ENCODE results near the gene MTCL1.

Gene MTCL1

GRCh38 chr18:8858888-8859511 is 153.6 kb downstream of the MTCL1 start:
- H3K27ac ChIP-seq, result no peak overlapping the region
- TF ChIP-seq CTCF (conservative IDR thresholded peaks at IDR 0.05) (no peak), ZFX (IDR thresholded peaks at IDR 0.05) (no peak)

GRCh38 chr18:8860845-8861642 is 155.7 kb downstream of the MTCL1 start:
- no peak for TF ChIP-seq CTCF (conservative IDR thresholded peaks at IDR 0.05)
- H3K27ac ChIP-seq, result no peak overlapping the region

- H3K27ac ChIP-seq, result no peak overlapping the region
- TF ChIP-seq CTCF (conservative IDR thresholded peaks at IDR 0.05), result no peak
- TF ChIP-seq ZFX (IDR thresholded peaks at IDR 0.05), result no peak
These were observed 158.1 kb downstream of the MTCL1 start for GRCh38 chr18:8863427-8863826.

- no peak for TF ChIP-seq CTCF (conservative IDR thresholded peaks at IDR 0.05)
- no peak for TF ChIP-seq ZFX (IDR thresholded peaks at IDR 0.05)
- no peak overlapping the region for H3K27ac ChIP-seq
These were observed 160.6 kb downstream of the MTCL1 start for GRCh38 chr18:8865934-8866333.

- no peak overlapping the region for H3K27ac ChIP-seq
These were observed 161.3 kb downstream of the MTCL1 start for GRCh38 chr18:8866679-8867078.

DNA sequence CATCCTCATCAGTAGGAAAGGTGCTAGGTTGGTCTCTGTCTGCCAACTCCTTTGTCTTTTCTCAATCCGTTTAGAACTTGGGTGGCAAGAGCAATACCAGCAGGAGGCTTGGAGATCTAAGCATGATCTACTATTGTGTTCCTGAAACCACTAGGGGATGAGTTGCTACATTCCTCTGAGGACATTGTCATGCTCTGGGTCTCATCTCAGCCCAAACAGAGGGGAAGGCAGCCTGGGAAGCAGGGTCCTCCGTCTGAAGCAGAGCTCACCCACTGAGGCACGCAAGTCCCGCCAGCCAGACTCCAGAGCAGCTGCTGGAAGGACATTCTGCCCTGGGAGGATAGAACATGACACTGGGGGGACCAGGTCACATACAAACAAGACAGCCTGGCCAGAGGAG is 162.9 kb downstream of the MTCL1 start:
- TF ChIP-seq ZFX (IDR thresholded peaks at IDR 0.05) (no peak), CTCF (conservative IDR thresholded peaks at IDR 0.05) (no peak)

More at GRCh38 chr18:8866679-8867078, 161.3 kb downstream of the MTCL1 start:
- TF ChIP-seq ZFX (IDR thresholded peaks at IDR 0.05) (no peak), CTCF (conservative IDR thresholded peaks at IDR 0.05) (no peak)

GRCh38 chr18:8868779-8869415 is 163.5 kb downstream of the MTCL1 start:
- TF ChIP-seq ZFX (IDR thresholded peaks at IDR 0.05), result no peak
- TF ChIP-seq CTCF (conservative IDR thresholded peaks at IDR 0.05), result no peak
- H3K27ac ChIP-seq, result no peak overlapping the region

More for the DNA sequence above, 162.9 kb downstream of the MTCL1 start:
- H3K27ac ChIP-seq, result no peak overlapping the region
